ENCODE data around the gene SF3B1. TPM values are rescaled to one million over a fixed set of nuclear protein-coding genes. Genes with fewer than 3 reads are reported as not detected.

The SF3B1 gene
- polyA plus RNA-seq, 3 donors = 105 to 494 (median 152) TPM

GRCh38 chr2:197437380-197437779 is 2.6 kb upstream of the SF3B1 start:
- H3K27ac Mint-ChIP-seq = peak overlapping the region in 1 of 7 donors; percentile 49
- H3K36me3 Mint-ChIP-seq = no peaks in the 10 kb centered on the region
- Histone ChIP-seq H2AFZ (ENCODE audit: insufficient read depth, low read depth, low read length, poor library complexity, severe bottlenecking) (no peak overlapping the region), H3K9me3 (replicated peaks in 1 of 2; ENCODE audit: control insufficient read depth in 1 of 2, insufficient read depth in 1 of 2, low read length in 2 of 2) (no peaks in the 10 kb centered on the region), H3K9ac (ENCODE audit: insufficient read depth, low read length, poor library complexity, severe bottlenecking) (no peak overlapping the region), H3K79me2 (ENCODE audit: insufficient read depth, low read length) (peaks cover 39% of the 10 kb centered on the region), H3K27me3 (ENCODE audit: control insufficient read depth in 2 of 2, insufficient read depth in 2 of 2, low read length in 2 of 2) (no peaks in the 10 kb centered on the region), H4K20me1 (ENCODE audit: insufficient read depth, low read length) (peaks cover 7% of the 10 kb centered on the region), H3K4me1 (ENCODE audit: control insufficient read depth in 1 of 2, insufficient read depth in 2 of 2, low read length in 2 of 2) (peaks cover 27 to 28% of the 10 kb centered on the region in 2 donors), H3K4me3 (replicated peaks in 1 of 3; ENCODE audit: low read depth in 2 of 3, low read length in 3 of 3) (no peak overlapping the region), H3K4me2 (replicated peaks; ENCODE audit: extremely low read depth, low read length, poor library complexity, severe bottlenecking) (no peak overlapping the region), H3K27ac (ENCODE audit: low read depth in 1 of 2, low read length in 2 of 2) (no peak overlapping the region), H3K36me3 (replicated peaks in 1 of 2; ENCODE audit: control insufficient read depth in 1 of 2, insufficient read depth in 2 of 2, low read length in 2 of 2) (no peaks in the 10 kb centered on the region)
- H3K4me3 Mint-ChIP-seq = no peak overlapping the region
- no peaks in the 10 kb centered on the region for H3K9me3 Mint-ChIP-seq
- 100% methylated on average over 2 of the region's 2 CpGs for WGBS (ENCODE audit: insufficient coverage)
- peaks cover 26% of the 10 kb centered on the region for H3K4me1 Mint-ChIP-seq
- no peaks in the 10 kb centered on the region for H3K27me3 Mint-ChIP-seq (ENCODE audit: low read depth in 3 of 3)
- no peak for DNase-seq
- intact Hi-C loops (cut with micrococcal nuclease) = loop anchor here in 1 of 2 donors (5.0 kb wide), 1 partner anchor 65 kb away; the partner anchor contains the start of gene HSPE1
- TF ChIP-seq CTCF (IDR thresholded peaks at IDR 0.05) = no peak

- Histone ChIP-seq H3K4me3 (replicated peaks in 1 of 3; ENCODE audit: low read depth in 2 of 3, low read length in 3 of 3) (peak overlapping the region; percentile 91 to 96 (median 91)), H3K27ac (ENCODE audit: low read depth in 1 of 2, low read length in 2 of 2) (peak overlapping the region; percentile 96 to 99), H3K36me3 (replicated peaks in 1 of 2; ENCODE audit: control insufficient read depth in 1 of 2, insufficient read depth in 2 of 2, low read length in 2 of 2) (no peaks in the 10 kb centered on the region), H3K27me3 (ENCODE audit: control insufficient read depth in 2 of 2, insufficient read depth in 2 of 2, low read length in 2 of 2) (no peaks in the 10 kb centered on the region), H3K9ac (ENCODE audit: insufficient read depth, low read length, poor library complexity, severe bottlenecking) (peak overlapping the region; percentile 98), H4K20me1 (ENCODE audit: insufficient read depth, low read length) (peaks cover 22% of the 10 kb centered on the region), H3K79me2 (ENCODE audit: insufficient read depth, low read length) (peaks cover 55% of the 10 kb centered on the region), H2AFZ (ENCODE audit: insufficient read depth, low read depth, low read length, poor library complexity, severe bottlenecking) (peak overlapping the region; percentile 73), H3K4me1 (ENCODE audit: control insufficient read depth in 1 of 2, insufficient read depth in 2 of 2, low read length in 2 of 2) (peaks cover 40 to 41% of the 10 kb centered on the region in 2 donors), H3K4me2 (replicated peaks; ENCODE audit: extremely low read depth, low read length, poor library complexity, severe bottlenecking) (peak overlapping the region; percentile 84), H3K9me3 (replicated peaks in 1 of 2; ENCODE audit: control insufficient read depth in 1 of 2, insufficient read depth in 1 of 2, low read length in 2 of 2) (no peaks in the 10 kb centered on the region)
- Mint-ChIP-seq H3K27ac (peak overlapping the region; percentile 100), H3K4me1 (peaks cover 38% of the 10 kb centered on the region), H3K27me3 (ENCODE audit: low read depth in 3 of 3) (no peaks in the 10 kb centered on the region), H3K9me3 (no peaks in the 10 kb centered on the region), H3K4me3 (peak overlapping the region; percentile 95 to 99), H3K36me3 (peaks cover 0 to under 1% of the 10 kb centered on the region in 2 donors)
- WGBS (ENCODE audit: insufficient coverage) = 42% methylated on average over 2 of the region's 16 CpGs
- TF ChIP-seq CTCF (IDR thresholded peaks at IDR 0.05) = no peak
- no peak for DNase-seq
- intact Hi-C loops (cut with micrococcal nuclease) = loop anchor here in 1 of 2 donors (1.0 to 5.0 kb wide), 2 partner anchors 17 to 66 kb away; partner anchors contain the start of genes COQ10B and HSPE1
Observed at GRCh38 chr2:197435598-197436420, 981 bp upstream of the SF3B1 start.

Measured in CD14-positive monocyte (primary cell).